Urothelium cell line (cell line): ENCODE data around the gene PCDHGA2.
"Not testable (repeated sequence)": the region's sequence is repeated elsewhere in the genome, so short reads cannot be mapped to it uniquely, and the experiment has no call there.

ENCODE experiments used
- DNase-seq: peaks from one replicate; pipeline ENCODE4 v3.0.0; 2011; ENCODE audit warnings: low spot score, mixed read lengths
- FAIRE-seq: peaks from 2 replicates; lab custom pipeline; 2011; peaks lifted over from hg19 to GRCh38; lab: Jason Lieb, UNC

Gene PCDHGA2

GRCh38 chr5:141338538-141339306 is at the start of gene PCDHGA2:
TSS of gene PCDHGA2 (plus strand) at chr5:141338760.
- FAIRE-seq (no peak), DNase-seq (peak; percentile 12)

- DNase-seq, result no peak
- FAIRE-seq, result no peak
These were observed 40.2 kb upstream of the PCDHGA2 start for GRCh38 chr5:141298376-141298775.

GRCh38 chr5:141303756-141304155 is 34.8 kb upstream of the PCDHGA2 start, which contains the start of gene SLC25A2:
TSS of gene SLC25A2 (minus strand) at chr5:141304049. CDS start at chr5:141303865, 184 bp downstream.
- no peak for DNase-seq
- FAIRE-seq, result no peak

GRCh38 chr5:141306630-141307029 is 31.9 kb upstream of the PCDHGA2 start:
- FAIRE-seq, result no peak
- no peak for DNase-seq

GRCh38 chr5:141313711-141314110 is 24.8 kb upstream of the PCDHGA2 start:
- no peak for DNase-seq
- FAIRE-seq, result no peak

GRCh38 chr5:141316963-141317362 is 21.6 kb upstream of the PCDHGA2 start:
- not testable (repeated sequence) for DNase-seq, FAIRE-seq

GRCh38 chr5:141319202-141319601 is 19.4 kb upstream of the PCDHGA2 start:
- FAIRE-seq, result no peak
- no peak for DNase-seq

GRCh38 chr5:141319699-141320098 is 18.9 kb upstream of the PCDHGA2 start:
- FAIRE-seq (no peak), DNase-seq (no peak)

GRCh38 chr5:141320225-141321169 is 18.1 kb upstream of the PCDHGA2 start, which contains the start of gene TAF7:
TSS of gene TAF7 (minus strand) at chr5:141320784. CDS start at chr5:141320044, 740 bp downstream.
- FAIRE-seq (no peak), DNase-seq (peak; percentile 91)

- DNase-seq (no peak), FAIRE-seq (no peak)
These were observed 16.3 kb upstream of the PCDHGA2 start for GRCh38 chr5:141322261-141322660.

GRCh38 chr5:141326088-141326854 is 12.3 kb upstream of the PCDHGA2 start:
- DNase-seq (peak; percentile 61), FAIRE-seq (no peak)

GRCh38 chr5:141328231-141328630 is 10.3 kb upstream of the PCDHGA2 start:
- no peak for FAIRE-seq
- no peak for DNase-seq

GRCh38 chr5:141330299-141331080 is 8.1 kb upstream of the PCDHGA2 start, which contains the start of gene PCDHGA1:
TSS of gene PCDHGA1 (plus strand) at chr5:141330514.
- FAIRE-seq (no peak), DNase-seq (no peak)

- DNase-seq, FAIRE-seq: not testable (repeated sequence)
These were observed 6.0 kb upstream of the PCDHGA2 start for GRCh38 chr5:141332571-141332970.

- not testable (repeated sequence) for FAIRE-seq, DNase-seq
These were observed 2.3 kb downstream of the PCDHGA2 start for GRCh38 chr5:141340781-141341354.

- DNase-seq (no peak), FAIRE-seq (no peak)
These were observed 4.2 kb downstream of the PCDHGA2 start for GRCh38 chr5:141342773-141343172.

GRCh38 chr5:141343242-141343952 is 4.8 kb downstream of the PCDHGA2 start, which contains the start of gene PCDHGA3:
TSS of gene PCDHGA3 (plus strand) at chr5:141343829. CDS start at chr5:141344034, 205 bp downstream.
- no peak for DNase-seq
- no peak for FAIRE-seq

- no peak for FAIRE-seq
- DNase-seq, result no peak
These were observed 5.4 kb downstream of the PCDHGA2 start for GRCh38 chr5:141343953-141344463.
